ENCODE results near the gene TMEM175.
"Not testable (repeated sequence)": the region's sequence is repeated elsewhere in the genome, so short reads cannot be mapped to it uniquely, and the experiment has no call there.

Gene TMEM175

DNA sequence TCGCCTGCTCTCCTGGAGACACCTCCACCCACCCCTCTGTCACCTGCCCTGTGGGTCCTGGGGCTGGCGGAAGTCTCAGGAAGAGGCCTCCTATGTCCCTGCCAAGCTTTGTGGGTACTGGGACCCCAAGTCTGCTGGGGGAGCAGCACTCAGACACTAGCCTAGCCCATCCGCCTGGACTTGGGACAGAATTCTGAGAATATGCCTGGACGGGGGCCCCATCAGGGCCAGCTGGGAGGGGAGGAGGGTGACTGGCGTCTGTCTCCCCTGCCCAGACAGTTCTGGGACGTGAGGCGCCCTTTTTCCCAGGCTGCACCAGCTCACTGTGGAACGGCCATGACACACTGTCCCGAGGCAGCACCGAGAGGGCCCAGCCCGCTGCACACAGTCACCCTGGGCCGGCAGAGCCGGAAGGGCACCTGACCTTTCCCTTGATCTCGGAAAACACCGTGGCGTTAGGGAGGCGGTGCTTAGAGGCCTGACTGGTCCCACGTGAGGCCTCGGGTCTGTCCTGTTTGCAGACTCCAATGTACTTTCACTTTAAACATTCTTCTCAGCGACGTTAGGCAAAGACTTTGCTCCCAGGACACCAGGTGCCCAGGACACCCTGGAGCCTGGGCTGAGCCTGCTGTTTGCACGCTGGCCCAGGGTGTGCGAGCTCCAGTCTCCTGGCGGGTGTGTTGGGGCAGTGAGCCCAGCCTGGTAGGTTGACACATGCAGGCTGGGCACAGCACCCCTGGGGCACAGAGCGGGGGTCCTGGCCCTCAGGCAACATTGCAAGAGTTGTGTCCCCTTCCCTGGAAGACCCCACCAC lies 60.2 kb downstream of the TMEM175 start:
- no peak for DNase-seq

DNA sequence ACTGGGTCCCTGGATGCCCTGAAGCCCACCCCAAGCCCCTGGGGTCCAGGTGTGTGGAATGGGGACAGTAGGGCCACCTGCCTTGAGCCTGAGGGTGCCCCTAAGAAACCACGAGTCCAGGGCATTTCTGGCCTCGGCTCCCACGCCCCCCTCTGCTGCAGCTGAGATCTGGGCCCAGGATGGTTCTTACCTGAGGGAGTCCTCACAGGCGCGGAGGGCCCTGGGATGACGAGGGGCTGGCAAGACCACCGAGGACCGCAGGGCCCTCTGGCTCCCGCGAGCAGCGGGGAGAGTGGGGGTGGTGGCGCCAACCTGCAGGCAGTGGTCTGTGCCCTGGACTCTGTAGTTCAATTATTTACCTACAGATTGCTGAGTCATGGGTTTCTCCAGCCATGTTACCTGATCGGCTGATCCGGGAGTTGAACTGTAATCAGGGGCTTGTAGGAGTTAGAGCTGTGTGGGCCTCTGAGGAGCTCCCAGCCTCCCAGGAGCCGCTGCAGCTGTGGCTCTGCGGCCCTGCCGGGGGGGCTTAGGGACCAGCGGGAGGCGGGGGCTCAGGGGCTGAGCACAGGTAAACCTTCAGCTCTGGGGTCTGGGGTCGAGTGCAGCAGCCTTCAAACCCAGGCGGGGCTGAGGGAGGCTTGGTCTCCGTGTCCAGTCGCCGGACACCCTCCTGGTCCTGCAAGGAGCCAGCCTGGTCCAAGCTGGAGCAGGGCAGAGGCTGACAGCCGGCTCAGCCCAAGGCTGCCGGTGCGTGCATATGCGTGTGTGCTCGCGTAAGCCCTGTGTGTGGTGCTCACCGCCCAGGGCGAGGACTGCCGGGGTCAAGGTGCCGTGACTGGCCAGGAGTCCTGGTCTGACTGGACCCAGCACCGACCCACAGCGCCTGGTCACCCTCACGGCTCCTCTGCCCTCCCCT lies 61.1 kb downstream of the TMEM175 start, which contains the start of gene SLC26A1:
TSS of gene SLC26A1 (minus strand) at position 294 of the 919 bp plus-strand sequence. CDS start 1,701 bp downstream, outside the sequence.
- DNase-seq = no peak

DNA sequence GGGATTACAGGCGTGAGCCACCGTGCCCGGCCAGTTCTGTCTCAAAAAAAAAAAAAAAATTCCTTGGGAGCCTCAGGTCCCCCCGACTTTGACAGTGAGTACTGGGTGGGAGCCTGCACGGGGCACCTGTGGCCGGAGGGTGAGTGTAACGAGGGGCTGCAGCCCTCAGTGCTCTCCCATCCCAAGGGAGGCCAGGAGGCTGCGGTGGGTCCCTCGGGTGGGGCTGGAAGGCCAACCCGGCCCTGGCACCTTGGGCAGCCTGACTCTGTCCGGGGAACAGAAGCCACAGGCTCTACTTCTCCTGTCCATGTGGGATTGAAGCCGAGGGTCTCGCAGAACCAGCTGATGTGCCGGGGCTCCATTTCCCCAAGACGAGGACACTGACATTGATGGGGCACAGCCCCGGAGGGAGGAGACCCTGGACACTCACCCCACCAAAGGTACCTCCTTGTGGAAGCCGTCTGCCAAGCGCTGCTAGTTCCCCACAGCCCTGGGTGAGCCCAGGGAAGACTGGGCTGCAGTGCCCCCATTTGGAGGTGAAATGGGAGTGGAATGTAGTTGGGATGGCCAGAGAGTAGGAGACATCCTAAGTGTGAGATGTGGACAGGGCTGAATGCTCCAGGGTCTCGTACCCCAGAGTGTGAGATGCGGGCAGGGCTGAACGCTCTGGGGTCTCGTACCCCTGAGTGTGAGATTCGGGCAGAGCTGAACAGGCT lies 63.2 kb downstream of the TMEM175 start:
- no peak for DNase-seq

DNA sequence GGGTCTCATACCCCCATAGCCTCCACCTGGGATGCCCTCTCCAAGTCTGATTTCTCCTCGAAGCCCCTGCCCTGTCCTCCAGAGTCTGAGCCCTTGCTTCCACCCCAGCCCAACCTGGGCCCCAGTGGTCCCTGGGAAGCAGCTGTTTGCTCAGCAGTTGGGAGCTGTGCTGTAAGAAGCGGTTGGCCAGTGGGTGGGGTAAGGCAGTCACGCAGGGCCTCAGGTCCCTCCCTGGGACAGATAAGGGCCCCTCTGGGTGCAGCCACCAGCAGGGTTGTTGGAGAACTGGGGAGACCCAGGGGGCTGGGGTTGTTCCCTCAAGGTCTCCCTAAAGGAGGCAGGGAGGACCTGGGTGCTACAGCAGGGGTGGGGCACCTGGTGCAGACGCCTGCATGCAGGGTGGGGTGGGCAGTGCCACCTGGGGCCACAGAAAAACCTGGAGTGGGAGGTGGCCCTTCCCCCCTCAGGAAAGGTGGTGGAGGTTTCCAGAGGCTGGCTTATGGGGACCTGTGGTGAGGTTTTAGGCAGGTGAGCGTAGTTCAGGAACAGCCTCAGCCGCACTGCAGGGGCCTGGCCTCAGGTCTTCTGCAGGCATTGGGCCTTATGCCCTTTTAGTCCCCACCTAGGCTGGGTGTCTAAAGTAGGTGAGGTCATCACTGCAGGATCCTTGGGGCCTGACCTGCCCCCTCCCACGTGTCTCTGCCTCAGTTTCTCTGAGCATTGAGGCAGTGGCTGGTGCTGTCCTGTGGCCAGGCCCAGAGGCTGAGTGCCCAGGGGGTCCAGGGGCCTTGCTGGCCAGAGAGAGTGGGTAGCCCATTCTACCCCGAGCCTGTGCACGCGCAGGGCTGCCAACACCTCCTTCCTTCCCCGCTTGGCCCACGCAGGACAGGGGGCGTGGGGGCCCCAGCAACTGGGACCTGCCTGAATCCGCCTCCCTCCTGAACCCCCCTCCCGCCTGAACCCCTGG lies 64.1 kb downstream of the TMEM175 start:
- no peak for DNase-seq

DNA sequence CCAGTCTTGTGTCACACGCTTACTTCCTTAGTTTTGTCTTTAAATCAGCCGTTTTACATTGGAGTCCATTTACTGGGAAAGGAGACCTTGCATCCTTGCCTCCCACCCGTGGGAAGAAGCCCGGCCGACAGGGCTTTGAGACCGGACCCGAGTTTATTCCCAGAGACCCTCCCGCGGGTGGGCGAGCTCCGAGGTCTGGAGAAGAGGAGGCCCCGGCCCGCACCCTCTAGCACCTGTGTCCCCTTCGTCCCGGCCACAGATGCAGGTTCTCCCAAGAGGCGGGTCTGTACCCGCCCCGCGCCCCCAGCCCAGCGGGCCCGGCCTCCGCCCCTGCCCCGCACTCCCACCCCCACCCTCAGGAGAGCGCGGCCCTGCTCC lies 64.7 kb downstream of the TMEM175 start:
- DNase-seq = no peak

DNA sequence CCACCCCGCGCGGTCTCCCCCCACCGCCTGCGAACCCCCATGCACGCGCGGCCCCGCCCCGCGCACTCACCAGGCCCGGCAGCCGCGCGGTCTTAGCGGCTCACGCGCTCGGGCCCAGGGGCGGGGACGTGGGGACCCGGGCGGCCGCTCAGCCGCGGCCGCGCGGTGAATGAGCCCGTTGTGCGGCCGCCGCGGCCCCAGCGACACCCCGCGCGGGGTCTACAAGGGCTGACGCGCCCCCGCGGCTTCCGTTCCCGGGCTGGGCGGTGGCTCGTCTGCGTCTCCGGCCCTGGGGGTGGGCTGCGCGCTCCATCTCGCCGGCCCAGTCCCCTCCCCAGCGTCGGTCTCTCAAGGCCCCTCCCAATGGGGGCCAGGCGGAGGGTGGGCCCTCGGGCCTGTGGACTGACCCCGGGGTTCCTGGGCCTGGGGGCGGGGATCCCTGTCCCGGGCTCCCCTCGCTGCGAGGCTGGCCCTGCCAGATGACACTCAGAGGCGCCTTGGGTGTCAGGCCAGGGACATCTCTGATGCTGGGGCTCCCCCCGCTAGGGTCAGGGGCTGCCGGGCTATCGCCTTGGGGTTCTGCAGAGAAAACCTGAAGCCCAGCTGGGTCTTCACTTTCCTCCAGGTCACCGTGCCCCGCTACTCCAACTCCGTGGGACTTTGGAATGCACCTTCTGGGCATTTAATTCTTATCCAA lies 65.3 kb downstream of the TMEM175 start:
- no peak for DNase-seq

DNA sequence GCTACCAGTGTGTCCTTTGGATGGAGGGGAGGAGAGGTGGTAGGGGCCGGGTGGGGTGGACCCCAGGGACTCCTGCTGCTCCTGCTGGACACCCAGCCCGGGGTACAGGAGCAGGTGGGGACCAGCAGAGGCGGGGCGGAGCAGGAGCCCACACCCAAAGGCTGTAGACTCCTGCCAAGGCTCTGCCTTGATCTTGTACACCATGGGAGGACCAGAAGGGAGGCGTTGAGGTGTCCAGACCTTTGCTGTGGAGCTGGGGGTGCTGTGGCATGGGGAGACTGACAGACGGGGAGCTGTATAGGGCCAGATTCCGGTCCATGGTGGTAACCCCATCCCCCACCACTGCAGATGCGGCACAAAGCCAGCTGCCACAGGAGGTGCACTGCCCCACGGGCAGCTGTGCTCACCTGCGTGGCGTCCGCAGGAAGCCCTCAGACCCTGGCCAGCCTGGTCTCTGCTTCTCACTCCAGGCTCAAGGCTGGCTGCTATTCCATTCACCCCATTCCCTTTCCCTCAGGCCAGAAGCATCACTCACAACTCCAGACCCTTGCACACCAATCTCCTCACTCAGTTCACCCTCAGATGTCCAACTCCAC lies 65.9 kb downstream of the TMEM175 start:
- DNase-seq = no peak

DNA sequence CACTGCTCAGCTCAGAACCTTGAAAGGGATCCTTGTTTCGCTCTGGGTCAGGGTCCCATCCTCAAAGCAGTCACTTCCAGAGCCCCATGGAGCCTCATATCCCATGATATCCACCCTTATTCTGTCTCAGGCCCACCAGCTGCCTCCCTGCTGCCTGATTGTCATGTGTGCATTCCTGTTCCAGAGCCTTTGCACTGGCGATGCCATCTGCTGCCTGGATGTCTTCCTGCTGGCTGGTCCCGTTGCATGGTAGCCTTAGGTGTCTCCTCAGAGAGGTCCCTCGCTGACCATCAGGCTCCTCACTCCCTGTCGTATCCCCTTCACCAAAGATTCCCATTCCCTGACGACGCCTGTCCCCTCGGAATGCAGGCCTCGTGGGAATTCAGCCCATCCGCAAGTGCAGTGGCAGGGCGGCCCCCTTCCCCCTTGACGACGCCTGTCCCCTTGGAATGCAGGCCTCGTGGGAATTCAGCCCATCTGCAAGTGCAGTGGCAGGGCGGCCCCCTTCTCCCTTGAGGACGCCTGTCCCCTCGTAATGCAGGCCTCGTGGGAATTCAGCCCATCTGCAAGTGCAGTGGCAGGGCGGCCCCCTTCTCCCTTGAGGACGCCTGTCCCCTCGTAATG lies 67.1 kb downstream of the TMEM175 start:
- DNase-seq = not testable (repeated sequence)

DNA sequence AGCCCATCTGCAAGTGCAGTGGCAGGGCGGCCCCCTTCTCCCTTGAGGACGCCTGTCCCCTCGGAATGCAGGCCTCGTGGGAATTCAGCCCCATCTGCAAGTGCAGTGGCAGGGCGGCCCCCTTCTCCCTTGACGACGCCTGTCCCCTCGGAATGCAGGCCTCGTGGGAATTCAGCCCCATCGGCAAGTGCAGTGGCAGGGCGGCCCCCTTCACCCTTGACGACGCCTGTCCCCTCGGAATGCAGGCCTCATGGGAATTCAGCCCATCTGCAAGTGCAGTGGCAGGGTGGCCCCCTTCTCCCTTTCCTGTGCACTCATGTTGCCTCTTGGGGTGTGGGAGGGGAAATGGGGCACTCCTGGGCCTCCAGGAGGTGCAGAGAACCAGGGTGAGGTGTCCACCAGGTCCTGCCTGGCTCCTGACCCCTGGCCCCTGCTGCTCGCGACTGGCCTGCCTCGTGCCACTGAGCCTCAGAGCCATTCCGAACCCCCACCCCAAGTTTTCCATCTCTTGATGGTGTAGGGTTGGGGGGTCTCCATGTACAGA lies 67.7 kb downstream of the TMEM175 start:
- DNase-seq = no peak

DNA sequence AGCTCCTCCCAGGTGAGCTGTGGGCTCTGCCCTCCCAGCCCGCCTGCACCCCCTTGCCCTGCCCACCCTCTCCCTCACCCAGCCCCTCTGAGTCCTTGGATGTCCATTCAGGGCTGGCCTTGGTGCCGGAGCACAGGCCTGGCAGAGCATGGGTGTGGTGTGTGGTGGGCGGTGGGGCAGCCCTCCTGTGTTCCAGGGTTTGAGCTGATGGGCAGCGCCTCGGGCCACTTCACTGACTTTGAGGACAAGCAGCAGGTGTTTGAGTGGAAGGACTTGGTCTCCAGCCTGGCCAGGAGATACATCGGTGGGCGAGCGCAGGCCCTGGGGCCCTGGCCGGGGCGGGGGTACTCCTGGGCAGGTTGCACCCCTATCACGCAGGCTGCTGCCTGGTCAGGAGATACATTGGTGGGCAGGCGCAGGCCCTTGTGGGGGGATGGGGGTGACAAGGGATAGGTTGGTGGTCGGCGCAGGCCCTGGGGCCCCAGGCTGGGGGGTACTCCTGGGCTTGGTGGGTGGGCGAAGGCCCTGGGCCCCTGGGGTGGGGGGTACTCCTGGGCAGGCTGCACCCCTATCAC lies 68.5 kb downstream of the TMEM175 start:
- no peak for DNase-seq

DNA sequence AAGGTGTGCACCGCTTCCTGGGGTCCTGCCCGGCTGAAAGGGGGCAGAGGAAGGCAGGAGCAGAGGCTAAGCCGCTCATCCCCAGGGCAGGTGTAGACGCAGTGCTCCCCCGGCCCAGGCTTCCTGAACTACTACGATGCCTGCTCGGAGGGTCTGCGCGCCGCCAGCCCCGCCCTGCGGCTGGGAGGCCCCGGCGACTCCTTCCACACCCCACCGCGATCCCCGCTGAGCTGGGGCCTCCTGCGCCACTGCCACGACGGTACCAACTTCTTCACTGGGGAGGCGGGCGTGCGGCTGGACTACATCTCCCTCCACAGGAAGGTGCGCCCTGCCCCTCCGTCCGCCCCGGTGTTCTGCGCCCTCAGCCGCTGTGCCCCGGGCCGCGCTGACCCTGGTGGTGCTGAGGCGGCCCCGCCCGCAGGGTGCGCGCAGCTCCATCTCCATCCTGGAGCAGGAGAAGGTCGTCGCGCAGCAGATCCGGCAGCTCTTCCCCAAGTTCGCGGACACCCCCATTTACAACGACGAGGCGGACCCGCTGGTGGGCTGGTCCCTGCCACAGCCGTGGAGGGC lies 69.4 kb downstream of the TMEM175 start:
- no peak for DNase-seq

DNA sequence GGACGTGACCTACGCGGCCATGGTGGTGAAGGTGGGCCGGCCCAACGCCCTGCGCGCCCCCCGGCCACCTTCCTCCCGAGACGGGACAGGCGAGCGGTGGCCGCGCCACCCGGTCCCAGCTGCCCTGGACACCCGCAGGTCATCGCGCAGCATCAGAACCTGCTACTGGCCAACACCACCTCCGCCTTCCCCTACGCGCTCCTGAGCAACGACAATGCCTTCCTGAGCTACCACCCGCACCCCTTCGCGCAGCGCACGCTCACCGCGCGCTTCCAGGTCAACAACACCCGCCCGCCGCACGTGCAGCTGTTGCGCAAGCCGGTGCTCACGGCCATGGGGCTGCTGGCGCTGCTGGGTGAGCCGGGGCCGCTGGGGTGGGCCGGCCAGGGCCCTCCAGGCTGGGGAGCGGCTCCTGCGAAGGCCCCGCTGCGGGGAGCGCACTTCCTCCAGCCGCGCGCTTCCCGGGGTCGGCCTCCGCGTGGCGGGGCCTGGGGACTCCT lies 69.9 kb downstream of the TMEM175 start:
- no peak for DNase-seq

DNA sequence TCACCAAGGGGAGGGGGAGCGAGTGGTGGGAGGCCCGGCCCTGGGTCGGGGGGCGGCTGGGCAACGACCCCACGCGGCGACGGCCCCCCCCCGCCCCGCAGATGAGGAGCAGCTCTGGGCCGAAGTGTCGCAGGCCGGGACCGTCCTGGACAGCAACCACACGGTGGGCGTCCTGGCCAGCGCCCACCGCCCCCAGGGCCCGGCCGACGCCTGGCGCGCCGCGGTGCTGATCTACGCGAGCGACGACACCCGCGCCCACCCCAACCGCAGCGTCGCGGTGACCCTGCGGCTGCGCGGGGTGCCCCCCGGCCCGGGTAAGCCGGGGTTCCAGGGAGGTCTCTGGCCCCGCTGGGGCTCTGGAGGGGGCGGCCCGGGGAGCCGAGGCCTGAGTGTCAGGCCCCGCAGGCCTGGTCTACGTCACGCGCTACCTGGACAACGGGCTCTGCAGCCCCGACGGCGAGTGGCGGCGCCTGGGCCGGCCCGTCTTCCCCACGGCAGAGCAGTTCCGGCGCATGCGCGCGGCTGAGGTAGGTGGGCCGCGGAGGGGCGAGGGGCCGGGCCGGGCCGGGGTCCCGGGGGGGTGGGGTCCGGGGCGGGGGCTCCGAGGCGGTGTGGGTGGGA lies 70.5 kb downstream of the TMEM175 start:
- DNase-seq = no peak

DNA sequence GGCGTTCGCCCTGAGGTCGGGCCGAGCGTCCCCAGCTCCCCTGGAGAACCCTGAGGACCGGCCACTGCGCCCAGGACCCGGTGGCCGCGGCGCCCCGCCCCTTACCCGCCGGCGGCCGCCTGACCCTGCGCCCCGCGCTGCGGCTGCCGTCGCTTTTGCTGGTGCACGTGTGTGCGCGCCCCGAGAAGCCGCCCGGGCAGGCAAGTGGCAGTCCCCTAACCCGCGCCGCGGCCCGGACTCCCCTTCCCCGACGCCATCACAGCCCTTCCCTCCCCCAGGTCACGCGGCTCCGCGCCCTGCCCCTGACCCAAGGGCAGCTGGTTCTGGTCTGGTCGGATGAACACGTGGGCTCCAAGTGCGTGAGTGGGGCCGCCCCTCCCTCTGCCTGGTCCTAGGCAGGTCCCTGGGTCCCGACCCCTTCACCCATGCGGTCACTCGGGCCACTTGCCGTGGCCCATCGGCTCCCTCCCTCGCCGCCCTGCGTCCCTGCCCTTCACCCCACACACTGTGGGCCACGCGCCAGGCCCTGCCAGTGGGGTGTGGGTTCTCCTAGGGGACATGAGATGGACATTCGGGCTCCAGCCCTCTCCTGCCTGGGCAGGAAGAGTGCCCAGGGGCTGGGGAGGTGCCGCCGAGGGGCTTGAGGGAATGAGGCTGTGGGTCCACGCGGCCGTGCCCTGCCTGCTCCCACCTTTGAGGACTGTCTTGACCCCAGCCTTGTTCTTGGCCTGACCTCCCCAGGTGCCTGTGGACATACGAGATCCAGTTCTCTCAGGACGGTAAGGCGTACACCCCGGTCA lies 71.2 kb downstream of the TMEM175 start:
- DNase-seq = no peak

DNA sequence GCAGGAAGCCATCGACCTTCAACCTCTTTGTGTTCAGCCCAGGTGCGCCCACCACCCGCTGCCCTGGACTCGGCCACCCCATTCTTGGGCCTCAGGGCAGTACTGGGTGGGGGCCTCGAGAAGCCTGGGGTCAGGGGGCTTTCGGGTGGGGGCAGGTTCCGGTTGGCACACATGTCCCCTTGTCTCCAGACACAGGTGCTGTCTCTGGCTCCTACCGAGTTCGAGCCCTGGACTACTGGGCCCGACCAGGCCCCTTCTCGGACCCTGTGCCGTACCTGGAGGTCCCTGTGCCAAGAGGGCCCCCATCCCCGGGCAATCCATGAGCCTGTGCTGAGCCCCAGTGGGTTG lies 71.8 kb downstream of the TMEM175 start:
- no peak for DNase-seq

DNA sequence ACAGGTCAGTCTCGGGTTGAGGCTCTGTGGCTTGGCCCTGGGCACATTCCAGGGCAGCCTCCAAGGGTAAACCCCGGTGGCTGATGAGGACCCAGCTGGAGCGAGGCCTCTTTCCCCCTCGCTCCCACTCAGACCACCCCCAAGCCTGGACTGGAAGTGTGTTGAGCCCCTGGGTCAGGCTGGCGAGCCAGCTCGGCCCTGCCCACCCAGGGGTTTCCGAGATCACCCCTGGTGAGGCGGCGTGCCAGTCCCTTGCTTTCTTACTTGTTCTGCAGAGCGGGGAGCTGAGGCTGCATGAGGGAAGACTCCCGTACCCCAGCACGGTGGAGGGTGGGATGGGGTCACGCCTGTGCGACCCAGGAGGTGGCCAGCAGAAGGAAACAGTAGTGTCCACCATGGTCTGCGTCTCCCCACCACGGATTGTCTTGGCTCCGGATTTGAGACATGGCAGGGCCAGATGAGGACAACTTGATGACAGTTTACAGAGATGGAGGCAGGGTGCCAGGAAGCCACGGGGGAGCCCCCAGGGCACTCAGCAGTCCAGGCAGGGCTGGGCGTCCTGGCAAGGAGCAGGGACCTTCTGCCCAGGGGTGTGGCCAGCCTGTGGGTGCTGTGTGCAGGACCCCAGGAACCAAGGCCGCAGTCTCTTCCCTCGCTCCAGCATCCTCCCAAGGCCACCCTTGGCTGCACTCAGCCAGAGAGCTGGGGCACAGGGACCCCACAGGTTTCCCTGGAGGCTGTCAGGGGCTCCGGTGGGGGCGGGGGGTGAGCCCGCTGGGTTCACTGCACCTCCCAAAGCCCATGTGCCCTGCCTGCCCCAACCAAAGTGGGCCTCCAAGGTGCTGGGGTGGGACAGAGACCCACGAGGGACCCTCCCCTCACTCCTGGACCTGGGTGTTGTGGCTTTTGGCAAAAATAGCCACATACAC lies 72.6 kb downstream of the TMEM175 start:
- no peak for DNase-seq

DNA sequence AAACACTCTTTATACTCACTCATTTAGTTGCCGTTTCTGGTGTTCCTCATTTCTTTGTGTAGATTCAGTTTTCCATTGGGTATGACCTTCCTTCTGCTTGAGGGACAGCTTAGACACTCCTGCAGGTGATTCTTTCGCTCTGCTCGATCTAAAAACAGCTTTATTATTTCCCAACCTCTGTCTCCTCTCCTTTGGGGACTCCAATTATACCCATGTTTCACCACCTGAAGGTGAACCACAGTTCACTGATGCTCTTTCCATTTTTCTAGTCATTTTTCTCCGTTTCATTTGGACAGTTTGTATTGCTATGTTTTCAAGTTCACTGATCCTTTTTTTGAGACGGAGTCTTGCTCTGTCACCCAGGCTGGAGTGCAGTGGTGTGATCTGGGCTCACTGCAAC lies 74.6 kb downstream of the TMEM175 start:
- no peak for DNase-seq

All from T-helper 1 cell (primary cell).